H9 (cell line): ENCODE results near the gene EPS8L1. TPM values are rescaled to one million over a fixed set of nuclear protein-coding genes. Genes with fewer than 3 reads are reported as not detected.

ENCODE experiments used
- DNase-seq: peaks from one replicate; pipeline ENCODE4 v3.0.0-alpha.2; 2017
- H2AFZ ChIP-seq: one replicate; pipeline ENCODE4 v1.6.1; 2013; ENCODE audit warnings: mild to moderate bottlenecking, low read length, control low read depth, moderate library complexity
- H2AK5ac ChIP-seq: 2 replicates; pipeline ENCODE4 v1.6.1; 2013; ENCODE audit warnings: low read length, control low read depth, mixed read lengths; ENCODE audit not compliant: insufficient read length
- H2BK120ac ChIP-seq: one replicate; pipeline ENCODE4 v1.6.1; 2013; ENCODE audit warnings: low read depth, mild to moderate bottlenecking, low read length, control low read depth, inconsistent platforms; ENCODE audit not compliant: poor library complexity, severe bottlenecking
- H2BK12ac ChIP-seq: 2 replicates; pipeline ENCODE4 v1.6.1; 2013; ENCODE audit warnings: low read length, control low read depth, mixed read lengths, low read depth; ENCODE audit not compliant: insufficient read length
- H2BK15ac ChIP-seq: 2 replicates; pipeline ENCODE4 v1.6.1; 2013; ENCODE audit warnings: low read depth, low read length, control low read depth
- H2BK20ac ChIP-seq: one replicate; pipeline ENCODE4 v1.6.1; 2013; ENCODE audit warnings: low read depth, mild to moderate bottlenecking, low read length, control low read depth, inconsistent platforms; ENCODE audit not compliant: poor library complexity, severe bottlenecking
- H2BK5ac ChIP-seq: 2 replicates; pipeline ENCODE4 v1.6.1; 2013; ENCODE audit warnings: low read length, control low read depth, mixed read lengths; ENCODE audit not compliant: insufficient read length
- H3K14ac ChIP-seq: 2 replicates; pipeline ENCODE4 v1.6.1; 2013; ENCODE audit warnings: low read length, control low read depth; ENCODE audit not compliant: insufficient read depth
- H3K18ac ChIP-seq: 2 replicates; pipeline ENCODE4 v1.6.1; 2013; ENCODE audit warnings: low read depth, mild to moderate bottlenecking, mixed read lengths, low read length, control low read depth; ENCODE audit not compliant: insufficient read length
- H3K23ac ChIP-seq: 2 replicates; pipeline ENCODE4 v1.6.1; 2013; ENCODE audit warnings: low read length, control low read depth, mixed read lengths, low read depth; ENCODE audit not compliant: insufficient read length
- H3K23me2 ChIP-seq: 2 replicates; pipeline ENCODE4 v1.6.1; 2013; ENCODE audit warnings: low read depth, mild to moderate bottlenecking, mixed read lengths, low read length, control low read depth; ENCODE audit not compliant: insufficient read length, poor library complexity, severe bottlenecking
- H3K27ac ChIP-seq: 2 replicates; pipeline ENCODE4 v1.5.1; 2013; ENCODE audit warnings: low read length, control low read depth, mixed read lengths, low read depth; ENCODE audit not compliant: insufficient read length
- H3K27me3 ChIP-seq: 2 replicates; pipeline ENCODE4 v1.6.1; 2013; ENCODE audit warnings: low read length, control low read depth, inconsistent platforms; ENCODE audit not compliant: insufficient read depth
- H3K4ac ChIP-seq: 2 replicates; pipeline ENCODE4 v1.6.1; 2013; ENCODE audit warnings: low read depth, mild to moderate bottlenecking, control low read depth, inconsistent platforms, low read length, moderate library complexity
- H3K4me1 ChIP-seq: 2 replicates; pipeline ENCODE4 v1.6.1; 2013; ENCODE audit warnings: low read length, control low read depth, inconsistent platforms; ENCODE audit not compliant: insufficient read depth
- H3K4me2 ChIP-seq: 2 replicates; pipeline ENCODE4 v1.6.1; 2013; ENCODE audit warnings: low read length, control low read depth, mixed read lengths; ENCODE audit not compliant: insufficient read length, insufficient read depth
- H3K56ac ChIP-seq: 2 replicates; pipeline ENCODE4 v1.6.1; 2013; ENCODE audit warnings: low read depth, mild to moderate bottlenecking, mixed read lengths, low read length, control low read depth; ENCODE audit not compliant: insufficient read length
- H3K79me1 ChIP-seq: 2 replicates; pipeline ENCODE4 v1.6.1; 2013; ENCODE audit warnings: low read depth, mild to moderate bottlenecking, moderate library complexity, low read length, control low read depth, inconsistent platforms; ENCODE audit not compliant: insufficient read depth, poor library complexity, severe bottlenecking
- H3K79me2 ChIP-seq: 2 replicates; pipeline ENCODE4 v1.6.1; 2013; ENCODE audit warnings: low read length, control low read depth, inconsistent platforms; ENCODE audit not compliant: insufficient read depth
- H3K9ac ChIP-seq: 2 replicates; pipeline ENCODE4 v1.6.1; 2013; ENCODE audit warnings: low read length, control low read depth, mixed read lengths; ENCODE audit not compliant: insufficient read length; ENCODE audit errors: extremely low read depth
- H3K9me3 ChIP-seq: one replicate; pipeline ENCODE4 v1.6.1; 2013; ENCODE audit warnings: low read depth, low read length, inconsistent platforms; ENCODE audit not compliant: control insufficient read depth
- H3T11ph ChIP-seq: one replicate; pipeline ENCODE4 v1.6.1; 2013; ENCODE audit warnings: mild to moderate bottlenecking, low read length, control low read depth, inconsistent platforms
- H4K20me1 ChIP-seq: one replicate; pipeline ENCODE4 v1.6.1; 2013; ENCODE audit not compliant: control insufficient read depth, insufficient read length, insufficient read depth
- H4K5ac ChIP-seq: 2 replicates; pipeline ENCODE4 v1.6.1; 2013; ENCODE audit warnings: low read depth, mild to moderate bottlenecking, mixed read lengths, low read length, control low read depth; ENCODE audit not compliant: insufficient read length
- H4K8ac ChIP-seq: replicated peaks from 2 replicates; pipeline ENCODE4 v1.6.1; 2013; ENCODE audit warnings: low read length, control low read depth, mixed read lengths, low read depth; ENCODE audit not compliant: insufficient read length
- H4K91ac ChIP-seq: 2 replicates; pipeline ENCODE4 v1.6.1; 2013; ENCODE audit warnings: low read depth, mild to moderate bottlenecking, moderate library complexity, mixed read lengths, low read length, control low read depth; ENCODE audit not compliant: insufficient read length
- H3K27ac Mint-ChIP-seq, 3 experiments: 2 replicates in 2 of 3; 3 replicates in 1 of 3; pipeline ENCODE4 v1.8.0; 2020 to 2021; ENCODE audit warnings: mixed read lengths in 3 of 3, mild to moderate bottlenecking in 1 of 3, moderate library complexity in 1 of 3
- H3K27me3 Mint-ChIP-seq: 2 replicates; pipeline ENCODE4 v1.8.0; 2021; ENCODE audit warnings: low read depth, mild to moderate bottlenecking, moderate library complexity, mixed read lengths
- H3K36me3 Mint-ChIP-seq, 3 experiments: 2 replicates in 2 of 3; 3 replicates in 1 of 3; pipeline ENCODE4 v1.8.0; 2020 to 2021; ENCODE audit warnings: low read depth in 3 of 3, mixed read lengths in 3 of 3; ENCODE audit not compliant: insufficient read depth in 1 of 3
- H3K4me1 Mint-ChIP-seq, 2 experiments: 2 replicates each; pipeline ENCODE4 v1.8.0; 2020; ENCODE audit warnings: mixed read lengths in 2 of 2
- H3K4me3 Mint-ChIP-seq, 2 experiments: 2 replicates in 1 of 2; 3 replicates in 1 of 2; pipeline ENCODE4 v1.8.0; 2020 to 2021; ENCODE audit warnings: mild to moderate bottlenecking in 2 of 2, mixed read lengths in 2 of 2, moderate library complexity in 1 of 2
- H3K9me3 Mint-ChIP-seq, 2 experiments: 2 replicates in 1 of 2; 3 replicates in 1 of 2; pipeline ENCODE4 v1.8.0; 2020; ENCODE audit warnings: mild to moderate bottlenecking in 2 of 2, mixed read lengths in 2 of 2, moderate library complexity in 1 of 2
- whole genome bisulfite sequencing: extraction: QIAGEN DNeasy Blood & Tissue Kit; methylation state at CpG from one replicate; pipeline ENCODE4 v1.1.7; 2013; ENCODE audit warnings: missing lambda C conversion rate, low lambda C conversion rate, mixed read lengths; ENCODE audit not compliant: insufficient read length; ENCODE audit errors: extremely low coverage; 5-methylcytosine and 5-hydroxymethylcytosine counted together
- total RNA-seq: library from RNA; stranded (reverse); gene quantifications from 2 replicates; pipeline ENCODE4 v1.2.1, GENCODE V29; 2021
- TF ChIP-seq, protein P1 (sequence below): fragments of 200-600 bp; sonication (generic); conservative IDR thresholded peaks from 3 replicates; pipeline ENCODE4 v1.8.0; 2021; ENCODE audit warnings: antibody characterized with exemption, mild to moderate bottlenecking

Gene EPS8L1
- total RNA-seq, 1 experiment from 2014 or later = 24.0 TPM

DNA sequence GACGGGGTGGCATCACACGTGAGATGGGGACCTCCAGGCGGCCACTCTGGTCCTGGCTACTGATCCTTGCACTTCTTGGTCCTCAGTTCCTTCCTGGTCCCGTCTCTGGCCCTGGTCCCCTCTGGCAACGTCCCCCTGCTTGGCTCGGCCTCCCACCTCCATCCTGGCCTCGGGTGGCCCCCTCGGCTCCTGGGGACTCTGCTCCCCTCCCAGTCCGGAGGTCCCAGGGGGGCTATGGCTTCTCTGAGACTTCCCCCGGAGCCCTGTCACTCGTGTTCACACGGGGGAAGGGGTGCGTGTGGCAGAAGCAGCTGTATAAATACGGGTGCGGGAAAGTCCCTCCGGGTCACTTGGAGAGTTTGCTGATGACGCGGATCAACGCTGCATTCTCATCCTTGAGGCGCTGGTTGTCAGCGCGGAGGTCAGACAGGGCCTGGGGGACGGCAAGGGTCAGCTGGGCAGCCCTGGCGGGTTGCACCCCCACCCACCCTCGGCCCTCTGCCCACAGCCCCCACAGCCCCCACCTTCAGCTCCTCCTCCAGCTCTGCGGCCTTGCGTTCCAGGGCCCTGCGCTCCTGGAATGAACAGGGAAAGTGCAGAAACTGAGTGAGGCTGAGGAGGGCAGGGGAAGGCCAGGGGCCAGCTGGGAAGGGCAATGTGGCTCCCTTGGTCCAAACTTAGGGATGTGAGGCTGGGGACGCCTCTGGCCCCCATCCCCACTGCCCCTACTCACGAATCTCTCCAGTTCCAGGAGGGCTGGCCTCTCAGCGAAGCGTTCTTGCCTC, 15.6 kb downstream of the EPS8L1 start:
- Histone ChIP-seq H3K79me1 (no peaks in the 10 kb centered on the region), H3T11ph (no peak overlapping the region), H3K9ac (no peak overlapping the region), H2BK120ac (no peak overlapping the region), H3K23me2 (peaks cover 17% of the 10 kb centered on the region), H3K79me2 (no peaks in the 10 kb centered on the region), H4K20me1 (peaks cover 2% of the 10 kb centered on the region), H3K4me2 (no peak overlapping the region), H4K8ac (no peak overlapping the region), H3K56ac (no peak overlapping the region), H2BK5ac (no peak overlapping the region), H3K27me3 (no peaks in the 10 kb centered on the region), H3K18ac (no peak overlapping the region), H4K91ac (no peak overlapping the region), H3K14ac (no peak overlapping the region), H2BK15ac (no peak overlapping the region), H3K23ac (no peak overlapping the region), H2BK20ac (no peak overlapping the region), H3K9me3 (no peaks in the 10 kb centered on the region), H2BK12ac (no peak overlapping the region), H3K27ac (no peak overlapping the region), H4K5ac (no peak overlapping the region), H2AFZ (no peak overlapping the region), H2AK5ac (no peak overlapping the region), H3K4me1 (peaks cover 9% of the 10 kb centered on the region; the same call in 1 of the 2 replicates), H3K4ac (no peak overlapping the region)
- TF ChIP-seq, protein P1, sequence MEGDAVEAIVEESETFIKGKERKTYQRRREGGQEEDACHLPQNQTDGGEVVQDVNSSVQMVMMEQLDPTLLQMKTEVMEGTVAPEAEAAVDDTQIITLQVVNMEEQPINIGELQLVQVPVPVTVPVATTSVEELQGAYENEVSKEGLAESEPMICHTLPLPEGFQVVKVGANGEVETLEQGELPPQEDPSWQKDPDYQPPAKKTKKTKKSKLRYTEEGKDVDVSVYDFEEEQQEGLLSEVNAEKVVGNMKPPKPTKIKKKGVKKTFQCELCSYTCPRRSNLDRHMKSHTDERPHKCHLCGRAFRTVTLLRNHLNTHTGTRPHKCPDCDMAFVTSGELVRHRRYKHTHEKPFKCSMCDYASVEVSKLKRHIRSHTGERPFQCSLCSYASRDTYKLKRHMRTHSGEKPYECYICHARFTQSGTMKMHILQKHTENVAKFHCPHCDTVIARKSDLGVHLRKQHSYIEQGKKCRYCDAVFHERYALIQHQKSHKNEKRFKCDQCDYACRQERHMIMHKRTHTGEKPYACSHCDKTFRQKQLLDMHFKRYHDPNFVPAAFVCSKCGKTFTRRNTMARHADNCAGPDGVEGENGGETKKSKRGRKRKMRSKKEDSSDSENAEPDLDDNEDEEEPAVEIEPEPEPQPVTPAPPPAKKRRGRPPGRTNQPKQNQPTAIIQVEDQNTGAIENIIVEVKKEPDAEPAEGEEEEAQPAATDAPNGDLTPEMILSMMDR = no peak
- Mint-ChIP-seq H3K4me3 (peak overlapping the region in 1 of 2 experiments; percentile 66; a peak in 1 of 5 replicates), H3K27ac (peak overlapping the region in 1 of 3 experiments; percentile 77; a peak in 1 of 7 replicates), H3K9me3 (no peaks in the 10 kb centered on the region), H3K27me3 (peaks cover 9% of the 10 kb centered on the region), H3K4me1 (peaks cover 26 to 42% of the 10 kb centered on the region in 2 experiments), H3K36me3 (peaks cover 13 to 27% (median 25%) of the 10 kb centered on the region in 3 experiments; a peak in 6 of 7 replicates)
- no peak for DNase-seq
- no CpG with 5 or more reads among the region's 32 CpGs for WGBS
